Fibroblast of lung (primary cell): ENCODE data around the gene CACNA1H. TPM values are rescaled to one million over a fixed set of nuclear protein-coding genes. Genes with fewer than 3 reads are reported as not detected.
"Not testable (repeated sequence)": the region's sequence is repeated elsewhere in the genome, so short reads cannot be mapped to it uniquely, and the experiment has no call there.

Experiments
- DNase-seq, 2 donors: peaks; one replicate each; pipeline versions ENCODE4 v3.0.0 to v3.0.0-alpha.2; 2010; ENCODE audit warnings: low read depth in 2 of 2
- H2AFZ ChIP-seq: 2 replicates; pipeline ENCODE4 v1.5.1; 2012; ENCODE audit warnings: low read length, control low read depth, inconsistent platforms
- H3K27ac ChIP-seq: 2 replicates; pipeline ENCODE4 v1.5.1; 2011; ENCODE audit warnings: low read length, control low read depth; ENCODE audit not compliant: insufficient read depth
- H3K27me3 ChIP-seq: 2 replicates; pipeline ENCODE4 v1.5.1; 2011; ENCODE audit warnings: mild to moderate bottlenecking, low read length; ENCODE audit not compliant: control insufficient read depth, insufficient read depth
- H3K36me3 ChIP-seq: 2 replicates; pipeline ENCODE4 v1.5.1; 2011; ENCODE audit warnings: low read length; ENCODE audit not compliant: control insufficient read depth, insufficient read depth
- H3K4me1 ChIP-seq: 2 replicates; pipeline ENCODE4 v1.5.1; 2011; ENCODE audit warnings: low read length; ENCODE audit not compliant: control insufficient read depth, insufficient read depth; ENCODE audit errors: extremely low read depth
- H3K4me2 ChIP-seq: 2 replicates; pipeline ENCODE4 v1.5.1; 2011; ENCODE audit warnings: low read length, control low read depth; ENCODE audit not compliant: insufficient read depth; ENCODE audit errors: extremely low read depth
- H3K4me3 ChIP-seq, 4 experiments: fragments of 200-600 bp in 1 of 4; sonication (generic) in 1 of 4; replicated peaks in 1 of 4; 2 replicates each; pipeline ENCODE4 v1.5.1; 2011 to 2016; ENCODE audit warnings: low read length in 4 of 4, low read depth in 3 of 4, mild to moderate bottlenecking in 3 of 4, control low read depth in 2 of 4, inconsistent platforms in 1 of 4, mixed read lengths in 1 of 4; ENCODE audit not compliant: insufficient read depth in 1 of 4; ENCODE audit errors: control extremely low read depth in 1 of 4
- H3K79me2 ChIP-seq: 2 replicates; pipeline ENCODE4 v1.5.1; 2012; ENCODE audit warnings: mild to moderate bottlenecking, low read length, inconsistent platforms; ENCODE audit not compliant: control insufficient read depth, insufficient read depth
- H3K9ac ChIP-seq: 2 replicates; pipeline ENCODE4 v1.5.1; 2011; ENCODE audit warnings: mild to moderate bottlenecking, low read length, control low read depth; ENCODE audit not compliant: insufficient read depth
- H3K9me3 ChIP-seq: 2 replicates; pipeline ENCODE4 v1.5.1; 2012; ENCODE audit warnings: low read depth, low read length; ENCODE audit not compliant: control insufficient read depth, insufficient read depth
- H4K20me1 ChIP-seq: 2 replicates; pipeline ENCODE4 v1.5.1; 2011; ENCODE audit warnings: low read length; ENCODE audit not compliant: control insufficient read depth, insufficient read depth; ENCODE audit errors: extremely low read depth
- EZH2 ChIP-seq: IDR thresholded peaks from 2 replicates; pipeline ENCODE4 v1.5.1; 2012; ENCODE audit warnings: low read length, control low read depth, mild to moderate bottlenecking; ENCODE audit errors: missing control alignments
- polyA plus RNA-seq, 2 donors: library from polyadenylated mRNA; depleted of rRNA in 1 of 2; stranded (reverse) in 1 of 2; unstranded in 1 of 2; fragments of >200 nt; gene quantifications; 2 replicates each; pipeline ENCODE4 v1.2.1, GENCODE V29; 2011 to 2012; ENCODE audit warnings: missing spikeins in 1 of 2
- total RNA-seq: library from RNA; depleted of rRNA; stranded (reverse); fragments of >200 nt; gene quantifications from 2 replicates; pipeline ENCODE4 v1.2.1, GENCODE V29; 2014
- TF ChIP-seq, protein P1 (sequence below), 2 donors: IDR thresholded peaks in 1 of 2; conservative IDR thresholded peaks in 1 of 2; 1 replicate in 1 of 2; 2 replicates in 1 of 2; pipeline ENCODE4 v1.5.1; 2011 to 2012; ENCODE audit warnings: low read length in 2 of 2, control low read depth in 1 of 2, inconsistent platforms in 1 of 2, low read depth in 1 of 2, mild to moderate bottlenecking in 1 of 2

CACNA1H gene
- total and polyA plus RNA-seq, 2 donors (not counting 1 experiment from before 2014, with no cell fraction given), result 1.2 to 10.5 TPM

DNA sequence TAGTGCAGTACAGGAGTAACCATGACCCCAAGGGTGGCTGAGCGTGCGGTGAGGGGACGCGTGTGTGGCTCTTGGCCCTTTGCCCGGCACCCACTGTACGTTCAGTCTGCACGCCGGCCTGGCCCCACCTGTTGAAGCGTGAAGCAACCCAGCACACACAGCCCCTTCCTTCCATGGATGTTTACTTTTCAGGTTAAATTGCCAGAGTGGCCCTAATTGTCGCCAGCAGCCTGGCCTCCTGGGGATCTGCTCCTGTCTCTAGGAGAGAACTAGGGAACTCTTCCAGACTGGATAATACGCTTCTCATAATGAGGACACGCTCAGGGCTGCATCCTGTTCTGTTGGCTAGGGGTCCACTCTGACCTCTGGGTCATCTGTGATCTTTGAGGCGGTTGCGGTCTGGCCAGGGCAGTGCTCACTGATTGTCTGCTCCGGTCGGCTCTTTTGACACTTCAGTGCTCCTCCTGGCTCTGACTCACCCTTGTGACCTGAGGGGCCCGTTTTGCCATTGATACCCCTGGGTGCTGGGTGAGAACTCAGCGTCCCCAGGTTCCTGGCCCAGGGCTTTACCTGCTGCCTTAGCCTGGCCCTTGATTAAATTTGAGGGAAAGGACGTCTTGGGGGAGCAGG is 44.4 kb downstream of the CACNA1H start:
- DNase-seq, result no peak
- TF ChIP-seq EZH2, result no peak
- TF ChIP-seq, protein P1, sequence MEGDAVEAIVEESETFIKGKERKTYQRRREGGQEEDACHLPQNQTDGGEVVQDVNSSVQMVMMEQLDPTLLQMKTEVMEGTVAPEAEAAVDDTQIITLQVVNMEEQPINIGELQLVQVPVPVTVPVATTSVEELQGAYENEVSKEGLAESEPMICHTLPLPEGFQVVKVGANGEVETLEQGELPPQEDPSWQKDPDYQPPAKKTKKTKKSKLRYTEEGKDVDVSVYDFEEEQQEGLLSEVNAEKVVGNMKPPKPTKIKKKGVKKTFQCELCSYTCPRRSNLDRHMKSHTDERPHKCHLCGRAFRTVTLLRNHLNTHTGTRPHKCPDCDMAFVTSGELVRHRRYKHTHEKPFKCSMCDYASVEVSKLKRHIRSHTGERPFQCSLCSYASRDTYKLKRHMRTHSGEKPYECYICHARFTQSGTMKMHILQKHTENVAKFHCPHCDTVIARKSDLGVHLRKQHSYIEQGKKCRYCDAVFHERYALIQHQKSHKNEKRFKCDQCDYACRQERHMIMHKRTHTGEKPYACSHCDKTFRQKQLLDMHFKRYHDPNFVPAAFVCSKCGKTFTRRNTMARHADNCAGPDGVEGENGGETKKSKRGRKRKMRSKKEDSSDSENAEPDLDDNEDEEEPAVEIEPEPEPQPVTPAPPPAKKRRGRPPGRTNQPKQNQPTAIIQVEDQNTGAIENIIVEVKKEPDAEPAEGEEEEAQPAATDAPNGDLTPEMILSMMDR (conservative IDR thresholded peaks at IDR 0.05 in 1 of 2, IDR thresholded peaks at IDR 0.05 in 1 of 2; ENCODE audit: low read depth in 1 of 2, low read length in 2 of 2), result no peak
- Histone ChIP-seq H2AFZ (no peak overlapping the region), H3K9ac (no peak overlapping the region), H3K9me3 (no peaks in the 10 kb centered on the region), H3K4me1 (no peaks in the 10 kb centered on the region), H3K36me3 (no peaks in the 10 kb centered on the region), H3K4me2 (no peak overlapping the region), H3K4me3 (no peak overlapping the region), H3K27ac (no peak overlapping the region), H3K79me2 (no peaks in the 10 kb centered on the region), H4K20me1 (no peaks in the 10 kb centered on the region), H3K27me3 (no peaks in the 10 kb centered on the region)

DNA sequence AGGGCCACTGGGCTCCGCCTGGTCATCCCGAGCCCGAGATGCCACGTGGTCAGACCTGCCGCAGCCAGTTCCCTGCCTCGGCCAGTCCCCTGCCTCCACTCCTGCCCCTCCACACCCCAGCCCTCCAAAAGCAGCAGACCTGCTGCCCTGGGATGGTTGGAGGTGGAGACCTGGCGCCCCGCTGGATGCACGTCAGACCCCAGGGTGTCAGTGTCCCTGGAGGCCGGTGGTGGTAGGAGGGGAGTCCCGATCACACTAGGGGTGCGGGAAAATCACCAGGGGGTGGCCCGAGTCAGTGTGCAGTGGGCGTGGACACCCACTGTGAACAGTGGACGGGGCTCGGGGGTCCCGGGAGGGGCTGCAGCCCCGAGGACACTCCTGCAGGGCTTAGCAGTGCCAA is 45.3 kb downstream of the CACNA1H start:
- Histone ChIP-seq H3K9me3 (no peaks in the 10 kb centered on the region), H3K9ac (no peak overlapping the region), H4K20me1 (no peaks in the 10 kb centered on the region), H2AFZ (no peak overlapping the region), H3K4me3 (no peak overlapping the region), H3K4me1 (no peaks in the 10 kb centered on the region), H3K36me3 (no peaks in the 10 kb centered on the region), H3K79me2 (no peaks in the 10 kb centered on the region), H3K4me2 (no peak overlapping the region), H3K27ac (no peak overlapping the region), H3K27me3 (no peaks in the 10 kb centered on the region)
- no peak for TF ChIP-seq EZH2
- TF ChIP-seq, protein P1 (conservative IDR thresholded peaks at IDR 0.05 in 1 of 2, IDR thresholded peaks at IDR 0.05 in 1 of 2; ENCODE audit: low read depth in 1 of 2, low read length in 2 of 2), result no peak
- no peak for DNase-seq

DNA sequence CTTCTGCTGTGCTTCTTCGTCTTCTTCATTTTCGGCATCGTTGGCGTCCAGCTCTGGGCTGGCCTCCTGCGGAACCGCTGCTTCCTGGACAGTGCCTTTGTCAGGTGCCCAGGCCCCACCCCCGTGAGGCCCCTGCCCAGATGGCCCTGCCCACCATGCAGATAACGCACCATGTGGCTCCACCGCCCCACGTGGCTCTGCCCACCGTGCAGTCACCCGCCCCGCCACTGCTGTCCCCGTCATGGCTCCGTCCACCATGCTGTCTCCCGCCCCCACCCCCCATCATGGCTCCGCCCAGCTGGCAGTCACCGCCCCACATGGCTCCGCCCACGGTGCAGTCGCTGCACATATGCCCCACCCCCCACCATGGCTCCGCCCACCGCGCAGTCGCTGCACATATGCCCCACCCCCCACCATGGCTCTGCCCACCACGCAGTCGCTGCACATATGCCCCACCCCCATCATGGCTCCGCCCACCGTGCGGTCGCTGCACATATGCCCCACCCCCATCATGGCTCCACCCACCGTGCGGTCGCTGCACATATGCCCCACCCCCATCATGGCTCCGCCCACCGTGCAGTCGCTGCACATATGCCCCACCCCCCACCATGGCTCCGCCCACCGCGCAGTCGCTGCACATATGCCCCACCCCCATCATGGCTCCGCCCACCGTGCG is 45.9 kb downstream of the CACNA1H start:
- H3K79me2 ChIP-seq, H3K4me1 ChIP-seq, H3K27ac ChIP-seq, H3K9me3 ChIP-seq, H3K36me3 ChIP-seq, DNase-seq, H2AFZ ChIP-seq, H3K4me2 ChIP-seq, H3K27me3 ChIP-seq, H4K20me1 ChIP-seq, H3K4me3 ChIP-seq, H3K9ac ChIP-seq: not testable (repeated sequence)
